GM13977 (cell line): ENCODE measurements around the gene S100A3.
"Not testable (repeated sequence)": the region's sequence is repeated elsewhere in the genome, so short reads cannot be mapped to it uniquely, and the experiment has no call there.

Experiments used
- DNase-seq: peaks from one replicate; pipeline ENCODE4 v3.0.0; 2012; ENCODE audit warnings: low spot score
- CTCF ChIP-seq: IDR thresholded peaks from 2 replicates; pipeline ENCODE4 v1.5.1; 2012; ENCODE audit warnings: mild to moderate bottlenecking, control low read depth; ENCODE audit not compliant: insufficient read depth; ENCODE audit errors: extremely low read depth, missing control alignments
- in situ Hi-C: fragments of 300-500 bp; cut with MboI; formaldehyde crosslinking; loops from one replicate; pipeline ENCODE4 v1.12.0; 2022; ENCODE audit warnings: low sequenced_read_pairs, low pct_unique_long_range_greater_than_20kb, mixed read lengths, inconsistent platforms; ENCODE audit not compliant: unreplicated experiment

Gene S100A3

GRCh38 chr1:153527023-153527682 lies 21.9 kb downstream of the S100A3 start:
- TF ChIP-seq CTCF, result no peak
- in situ Hi-C loops, result no loop called here
- DNase-seq, result no peak

GRCh38 chr1:153526132-153526543 lies 22.9 kb downstream of the S100A3 start:
- TF ChIP-seq CTCF, result no peak
- in situ Hi-C loops, result no loop called here
- DNase-seq, result no peak

GRCh38 chr1:153525088-153525728 lies 23.9 kb downstream of the S100A3 start:
- DNase-seq, result no peak
- no peak for TF ChIP-seq CTCF
- in situ Hi-C loops, result no loop called here

GRCh38 chr1:153522353-153523048 lies 26.6 kb downstream of the S100A3 start:
- in situ Hi-C loops, result loop anchor here (25.0 kb wide), 1 partner anchor 465 kb away; the partner anchor contains the start of genes JTB, RAB13 and RPS27
- DNase-seq, result not testable (repeated sequence)

GRCh38 chr1:153521808-153522207 lies 27.2 kb downstream of the S100A3 start:
- not testable (repeated sequence) for DNase-seq
- in situ Hi-C loops, result loop anchor here (25.0 kb wide), 1 partner anchor 465 kb away; the partner anchor contains the start of genes JTB, RAB13 and RPS27

- in situ Hi-C loops, result loop anchor here (25.0 kb wide), 1 partner anchor 466 kb away; the partner anchor contains the start of genes JTB, RAB13 and RPS27
- no peak for DNase-seq
- TF ChIP-seq CTCF, result no peak
Observed at GRCh38 chr1:153520818-153521476, 28.1 kb downstream of the S100A3 start.

- in situ Hi-C loops, result loop anchor here (25.0 kb wide), 1 partner anchor 467 kb away; the partner anchor contains the start of genes JTB, RAB13 and RPS27
- DNase-seq, result not testable (repeated sequence)
Observed at GRCh38 chr1:153520137-153520691, 28.8 kb downstream of the S100A3 start.
